Kidney epithelial cell (primary cell): ENCODE measurements around the gene AUNIP. TPM values are rescaled to one million over a fixed set of nuclear protein-coding genes. Genes with fewer than 3 reads are reported as not detected.

Experiments
- DNase-seq: peaks from one replicate; pipeline ENCODE4 v3.0.0-alpha.2; 2010; ENCODE audit warnings: low read depth
- H3K27me3 ChIP-seq: 2 replicates; pipeline ENCODE4 v1.6.0; 2011; ENCODE audit warnings: low read length; ENCODE audit not compliant: control insufficient read depth, insufficient read depth
- H3K36me3 ChIP-seq: 2 replicates; pipeline ENCODE4 v1.5.1; 2011; ENCODE audit warnings: low read length; ENCODE audit not compliant: control insufficient read depth, insufficient read depth
- H3K4me3 ChIP-seq: 2 replicates; pipeline ENCODE4 v1.5.1; 2011; ENCODE audit warnings: low read depth, mild to moderate bottlenecking, control low read depth, low read length
- CTCF ChIP-seq: IDR thresholded peaks from 2 replicates; pipeline ENCODE4 v1.5.1; 2011; ENCODE audit warnings: mild to moderate bottlenecking, moderate library complexity, low read length, control low read depth, inconsistent platforms; ENCODE audit not compliant: insufficient read depth, poor library complexity, severe bottlenecking
- total RNA-seq: library from RNA; depleted of rRNA; stranded (reverse); fragments of >200 nt; gene quantifications from 2 replicates; pipeline ENCODE4 v1.2.3, GENCODE V29; 2015

Gene AUNIP
- total RNA-seq, 1 donor from 2014 or later: 1.7 TPM

GRCh38 chr1:25807480-25808390, 51.5 kb downstream of the AUNIP start:
- H3K27me3 ChIP-seq: no peaks in the 10 kb centered on the region
- no peak overlapping the region for H3K4me3 ChIP-seq
- DNase-seq: no peak
- no peak for TF ChIP-seq CTCF
- H3K36me3 ChIP-seq: no peaks in the 10 kb centered on the region

DNA sequence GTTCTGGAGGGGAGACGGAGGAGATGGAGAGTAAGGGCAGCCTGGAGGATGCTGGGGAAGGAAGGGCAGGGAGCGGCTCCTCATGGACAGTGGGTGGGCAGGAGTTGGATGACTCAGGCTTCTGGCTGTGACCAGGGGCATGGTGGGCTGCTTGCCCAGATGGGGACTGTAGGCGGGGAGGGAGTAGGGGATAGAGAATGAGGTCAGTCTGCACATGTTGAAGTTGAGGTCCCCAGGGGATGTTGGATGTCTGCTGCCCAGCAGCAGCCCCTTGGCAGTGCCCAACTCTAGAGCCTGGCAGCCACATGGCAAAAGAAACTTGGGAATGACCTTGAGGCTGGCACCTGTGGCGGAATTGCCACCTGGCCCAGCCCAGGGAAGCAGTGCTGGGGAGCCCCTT, 52.8 kb downstream of the AUNIP start:
- no peak for DNase-seq
- Histone ChIP-seq H3K27me3 (no peaks in the 10 kb centered on the region), H3K36me3 (no peaks in the 10 kb centered on the region), H3K4me3 (no peak overlapping the region)
- TF ChIP-seq CTCF: no peak

DNA sequence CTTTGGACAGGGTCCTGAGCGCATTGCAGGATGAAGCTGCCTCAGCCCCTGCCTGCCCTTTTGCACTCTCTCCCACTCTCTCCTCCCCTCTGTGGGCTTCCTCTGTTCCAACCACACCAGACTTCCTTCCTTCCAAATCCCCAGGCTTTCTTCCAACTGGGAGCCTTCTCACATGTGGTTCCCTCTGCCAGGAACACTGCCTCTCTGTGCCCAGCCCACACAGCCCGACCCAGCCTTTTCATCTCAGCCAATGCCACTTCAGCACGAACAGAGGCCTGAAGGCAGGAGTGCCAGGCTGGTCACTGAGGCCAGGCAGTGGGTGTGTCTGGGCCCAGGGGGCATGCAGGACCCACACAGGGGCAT, 53.4 kb downstream of the AUNIP start:
- DNase-seq: no peak
- no peak for TF ChIP-seq CTCF
- no peaks in the 10 kb centered on the region for H3K36me3 ChIP-seq
- H3K27me3 ChIP-seq: no peaks in the 10 kb centered on the region
- H3K4me3 ChIP-seq: no peak overlapping the region

- Histone ChIP-seq H3K36me3 (no peaks in the 10 kb centered on the region), H3K27me3 (no peaks in the 10 kb centered on the region), H3K4me3 (no peak overlapping the region)
- no peak for DNase-seq
- no peak for TF ChIP-seq CTCF
Observed at GRCh38 chr1:25804964-25805862, 54.0 kb downstream of the AUNIP start.

DNA sequence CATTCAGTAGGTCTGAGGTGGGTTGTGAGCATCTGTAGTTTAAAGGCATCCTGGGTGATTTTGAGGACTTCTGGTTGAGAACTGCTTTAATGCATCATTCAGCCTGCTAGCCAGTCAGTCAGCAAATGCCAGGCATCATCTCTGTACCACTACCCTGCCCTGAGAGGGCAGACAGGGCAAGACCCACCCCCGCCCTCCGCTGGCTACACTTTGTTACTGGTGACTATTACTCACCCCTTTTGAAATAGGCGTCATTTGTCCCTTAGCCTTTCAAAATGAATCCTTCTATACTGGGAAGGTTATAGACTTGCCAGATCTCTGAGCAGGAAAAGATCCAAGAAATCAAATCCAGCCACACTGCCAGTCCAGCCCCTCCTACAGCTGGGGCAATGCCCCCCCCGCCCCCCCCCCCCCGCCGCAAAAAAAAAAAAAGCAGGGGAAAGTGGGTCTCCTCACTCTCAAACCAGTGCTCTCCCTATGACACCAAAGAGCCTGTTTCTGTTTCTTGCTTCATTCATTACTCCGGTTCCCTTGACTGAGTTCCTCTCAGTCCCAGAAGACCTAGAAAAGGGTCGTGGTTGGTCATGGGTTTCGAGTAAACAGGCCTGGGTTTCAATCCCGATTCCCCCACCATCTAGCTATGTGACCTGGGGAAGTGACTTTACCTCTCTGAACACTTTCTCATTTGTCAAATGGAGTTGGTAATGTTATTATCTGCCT, 54.9 kb downstream of the AUNIP start:
- TF ChIP-seq CTCF: no peak
- DNase-seq: no peak
- Histone ChIP-seq H3K4me3 (no peak overlapping the region), H3K27me3 (no peaks in the 10 kb centered on the region), H3K36me3 (no peaks in the 10 kb centered on the region)
